Trophoblast cell (in vitro differentiated cells and primary cell): ENCODE results near the gene SF3A2.
A peak's percentile ranks its signal among the peaks of the same experiment; 100 is the strongest.
"Not testable (repeated sequence)": the region's sequence is repeated elsewhere in the genome, so short reads cannot be mapped to it uniquely, and the experiment has no call there.

Source experiments
- DNase-seq, 2 donors: peaks; one replicate each; pipeline ENCODE4 v3.0.0-alpha.2; 2016
- H2AFZ ChIP-seq: 2 replicates; pipeline ENCODE4 v1.6.1; 2013; ENCODE audit warnings: low read length, moderate library complexity, mild to moderate bottlenecking; ENCODE audit not compliant: insufficient read depth, poor library complexity
- H2AK5ac ChIP-seq: 2 replicates; pipeline ENCODE4 v1.6.1; 2013; ENCODE audit warnings: mild to moderate bottlenecking, low read length
- H2BK120ac ChIP-seq: 2 replicates; pipeline ENCODE4 v1.6.1; 2013; ENCODE audit warnings: low read length, mild to moderate bottlenecking, moderate library complexity; ENCODE audit not compliant: insufficient read depth, poor library complexity
- H2BK12ac ChIP-seq: 2 replicates; pipeline ENCODE4 v1.6.1; 2013; ENCODE audit warnings: mild to moderate bottlenecking, low read length, moderate library complexity
- H2BK5ac ChIP-seq: 2 replicates; pipeline ENCODE4 v1.6.1; 2013; ENCODE audit warnings: low read length, low read depth, moderate library complexity, mild to moderate bottlenecking; ENCODE audit not compliant: poor library complexity
- H3K14ac ChIP-seq: 2 replicates; pipeline ENCODE4 v1.6.1; 2013; ENCODE audit warnings: mild to moderate bottlenecking, low read length
- H3K18ac ChIP-seq: 2 replicates; pipeline ENCODE4 v1.6.1; 2013; ENCODE audit warnings: mild to moderate bottlenecking, low read length
- H3K23ac ChIP-seq: 2 replicates; pipeline ENCODE4 v1.6.1; 2013; ENCODE audit warnings: low read length
- H3K27ac ChIP-seq: 2 replicates; pipeline ENCODE4 v1.5.1; 2013; ENCODE audit warnings: low read depth, mild to moderate bottlenecking, inconsistent platforms, low read length, moderate library complexity
- H3K27me3 ChIP-seq: 2 replicates; pipeline ENCODE4 v1.6.1; 2013; ENCODE audit warnings: inconsistent platforms, mild to moderate bottlenecking, low read length, moderate library complexity; ENCODE audit not compliant: insufficient read depth
- H3K36me3 ChIP-seq, 2 experiments: 1 replicate in 1 of 2; 2 replicates in 1 of 2; pipeline ENCODE4 v1.6.1; 2013; ENCODE audit warnings: low read length in 2 of 2, mild to moderate bottlenecking in 2 of 2, moderate library complexity in 1 of 2; ENCODE audit not compliant: insufficient read depth in 2 of 2, control insufficient read depth in 1 of 2
- H3K4ac ChIP-seq: 2 replicates; pipeline ENCODE4 v1.6.1; 2013; ENCODE audit warnings: low read depth, mild to moderate bottlenecking, low read length, moderate library complexity
- H3K4me1 ChIP-seq, 2 experiments: 1 replicate in 1 of 2; 2 replicates in 1 of 2; pipeline ENCODE4 v1.6.1; 2013; ENCODE audit warnings: low read length in 2 of 2, mild to moderate bottlenecking in 2 of 2, moderate library complexity in 1 of 2; ENCODE audit not compliant: insufficient read depth in 2 of 2, control insufficient read depth in 1 of 2
- H3K4me2 ChIP-seq: 2 replicates; pipeline ENCODE4 v1.6.1; 2013; ENCODE audit warnings: inconsistent platforms, mild to moderate bottlenecking, low read length, moderate library complexity
- H3K4me3 ChIP-seq: 2 replicates; pipeline ENCODE4 v1.5.1; 2013; ENCODE audit warnings: mild to moderate bottlenecking, low read depth, low read length, inconsistent platforms
- H3K79me1 ChIP-seq: one replicate; pipeline ENCODE4 v1.6.1; 2013; ENCODE audit warnings: low read length
- H3K79me2 ChIP-seq: 2 replicates; pipeline ENCODE4 v1.6.1; 2013; ENCODE audit warnings: low read length, mild to moderate bottlenecking; ENCODE audit not compliant: control insufficient read depth, insufficient read depth, poor library complexity
- H3K9ac ChIP-seq: 2 replicates; pipeline ENCODE4 v1.6.1; 2013; ENCODE audit warnings: mild to moderate bottlenecking, low read length
- H3K9me3 ChIP-seq: 2 replicates; pipeline ENCODE4 v1.6.1; 2013; ENCODE audit warnings: low read depth, mild to moderate bottlenecking, control low read depth, inconsistent platforms, low read length; ENCODE audit not compliant: insufficient read depth
- H4K12ac ChIP-seq: 2 replicates; pipeline ENCODE4 v1.6.1; 2013; ENCODE audit warnings: low read depth, mild to moderate bottlenecking, low read length, moderate library complexity
- H4K8ac ChIP-seq: 2 replicates; pipeline ENCODE4 v1.6.1; 2013; ENCODE audit warnings: low read depth, mild to moderate bottlenecking, low read length, moderate library complexity
- H4K91ac ChIP-seq: one replicate; pipeline ENCODE4 v1.6.1; 2013; ENCODE audit warnings: low read depth, mild to moderate bottlenecking, low read length, moderate library complexity
- WGBS: extraction: QIAGEN DNeasy Blood & Tissue Kit; methylation state at CpG from one replicate; pipeline ENCODE4 v1.1.7; 2013; ENCODE audit warnings: missing lambda C conversion rate; ENCODE audit not compliant: insufficient read length, insufficient coverage; ENCODE audit errors: extremely low coverage; 5-methylcytosine and 5-hydroxymethylcytosine counted together

SF3A2 gene

DNA sequence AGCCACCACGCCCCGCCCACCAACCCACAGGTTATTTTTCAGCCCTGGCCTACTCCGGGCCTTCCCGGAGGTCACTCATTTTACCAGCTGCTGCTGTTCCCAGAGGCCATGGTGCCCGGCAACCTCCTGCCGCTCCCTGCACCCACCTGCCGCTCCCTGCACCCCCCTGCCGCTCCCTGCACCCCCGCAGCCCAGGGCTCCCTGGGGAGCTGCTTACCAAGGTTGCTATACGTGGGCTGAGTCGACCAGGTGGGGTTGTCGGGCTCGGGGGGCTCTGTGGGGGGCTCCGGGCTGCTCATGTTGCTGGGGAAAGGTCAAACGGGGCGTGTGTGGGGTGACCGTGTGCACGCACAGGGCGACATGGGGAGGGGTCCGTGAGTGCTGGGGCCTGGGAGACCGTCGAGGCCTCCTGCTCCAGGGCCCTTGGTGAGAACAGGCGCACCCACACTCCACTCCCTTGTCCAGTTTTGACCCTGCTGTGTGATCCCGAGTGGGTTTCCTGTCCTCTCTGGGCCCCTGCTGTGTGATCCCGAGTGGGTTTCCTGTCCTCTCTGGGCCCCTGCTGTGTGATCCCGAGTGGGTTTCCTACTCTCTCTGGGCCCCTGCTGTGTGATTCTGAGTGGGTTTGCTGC is 44.1 kb downstream of the SF3A2 start:
- Histone ChIP-seq H2BK120ac (no peak overlapping the region), H3K27me3 (no peaks in the 10 kb centered on the region), H3K79me2 (no peaks in the 10 kb centered on the region), H3K4me2 (no peak overlapping the region), H4K8ac (no peak overlapping the region), H3K4me1 (peaks cover 7 to 8% of the 10 kb centered on the region in 2 experiments), H4K12ac (no peak overlapping the region), H2AFZ (no peak overlapping the region), H3K18ac (no peak overlapping the region), H3K9ac (no peak overlapping the region), H3K23ac (no peak overlapping the region), H4K91ac (no peak overlapping the region), H3K9me3 (no peaks in the 10 kb centered on the region), H3K14ac (no peak overlapping the region), H2BK12ac (no peak overlapping the region), H3K27ac (no peak overlapping the region), H3K4me3 (no peak overlapping the region), H2AK5ac (no peak overlapping the region), H2BK5ac (no peak overlapping the region), H3K36me3 (peaks cover 4 to 7% of the 10 kb centered on the region in 2 experiments), H3K79me1 (peaks cover 3% of the 10 kb centered on the region), H3K4ac (no peak overlapping the region)
- no CpG with 5 or more reads among the region's 26 CpGs for WGBS
- DNase-seq = no peak

GRCh38 chr19:2281265-2282061 is 44.8 kb downstream of the SF3A2 start:
- not testable (repeated sequence) for H4K12ac ChIP-seq, H3K9me3 ChIP-seq, H3K4ac ChIP-seq, H3K4me1 ChIP-seq, H3K9ac ChIP-seq, H4K8ac ChIP-seq, H3K36me3 ChIP-seq, H4K91ac ChIP-seq, H3K27ac ChIP-seq, H3K4me3 ChIP-seq, H3K79me2 ChIP-seq, H2BK5ac ChIP-seq, H3K27me3 ChIP-seq, DNase-seq, H3K14ac ChIP-seq, H3K23ac ChIP-seq, H2BK12ac ChIP-seq, H2BK120ac ChIP-seq, H3K79me1 ChIP-seq
- H2AK5ac ChIP-seq = peak overlapping the region; percentile 47
- WGBS = no CpG with 5 or more reads among the region's 16 CpGs
- H3K4me2 ChIP-seq = peak overlapping the region; percentile 52
- H3K18ac ChIP-seq = peak overlapping the region; percentile 21
- H2AFZ ChIP-seq = peak overlapping the region; percentile 59

DNA sequence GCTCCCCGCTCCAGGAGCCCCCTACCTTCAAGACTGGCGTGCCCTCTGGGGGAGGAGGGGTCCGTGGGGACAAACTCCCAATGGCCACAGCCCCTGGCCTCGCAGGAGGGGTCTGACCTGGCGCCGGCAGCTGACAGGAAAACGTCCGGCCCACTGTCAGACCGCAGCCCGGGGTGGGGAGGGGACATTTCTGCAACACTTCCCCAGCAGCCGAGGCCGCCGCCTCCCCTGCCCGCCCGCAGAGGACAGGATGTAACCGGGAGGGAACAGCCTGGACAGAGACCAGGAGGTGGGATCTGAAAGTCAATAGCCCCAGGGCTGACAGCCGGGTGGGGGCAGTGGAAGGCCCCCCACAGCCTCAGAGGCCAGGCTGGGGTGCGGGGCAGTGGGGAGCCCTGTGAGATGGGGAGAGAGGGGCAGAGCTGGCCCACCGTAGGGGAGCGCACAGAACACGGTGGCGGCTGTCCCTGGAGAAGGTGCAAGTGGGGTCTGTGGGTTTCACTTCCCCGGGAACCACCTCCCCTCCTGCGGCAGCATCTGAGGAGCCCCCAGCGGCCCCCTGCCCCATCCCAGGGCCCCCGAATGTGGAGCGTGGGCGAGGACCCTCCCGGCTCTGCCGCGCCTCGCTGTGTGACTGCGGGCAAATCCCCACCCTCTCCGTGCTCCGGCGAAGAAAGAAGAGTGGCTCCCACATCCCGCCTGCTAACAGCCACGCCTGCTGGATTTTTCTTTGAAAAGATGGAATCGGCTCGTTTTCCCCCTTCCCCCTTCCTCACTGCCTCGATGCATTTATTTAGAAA is 45.6 kb downstream of the SF3A2 start, which contains the start of gene PEAK3:
TSS of gene PEAK3 (minus strand) at position 114 of the 800 bp plus-strand sequence. CDS start 1,244 bp downstream, outside the sequence.
- Histone ChIP-seq H4K91ac (no peak within 1 kb of the TSS), H2AK5ac (peak within 1 kb of the TSS; percentile 47), H3K79me1 (peaks cover 3% of the 10 kb centered on the region), H2BK5ac (no peak within 1 kb of the TSS), H3K23ac (no peak within 1 kb of the TSS), H3K4ac (no peak within 1 kb of the TSS), H3K4me2 (peak within 1 kb of the TSS; percentile 52), H3K9me3 (no peaks in the 10 kb centered on the region), H4K8ac (no peak within 1 kb of the TSS), H3K36me3 (no peaks in the 10 kb centered on the region), H2BK120ac (no peak within 1 kb of the TSS), H3K18ac (peak within 1 kb of the TSS; percentile 37), H3K9ac (no peak within 1 kb of the TSS), H3K27me3 (peaks cover 2% of the 10 kb centered on the region), H3K14ac (no peak within 1 kb of the TSS), H3K4me3 (no peak within 1 kb of the TSS), H3K4me1 (peaks cover 7 to 8% of the 10 kb centered on the region in 2 experiments), H2AFZ (peak within 1 kb of the TSS; percentile 59), H2BK12ac (no peak within 1 kb of the TSS), H3K79me2 (no peaks in the 10 kb centered on the region), H4K12ac (no peak within 1 kb of the TSS), H3K27ac (no peak within 1 kb of the TSS)
- DNase-seq = peak in 1 of 2 donors; percentile 46
- WGBS = no CpG with 5 or more reads among the region's 41 CpGs

GRCh38 chr19:2282862-2283237 is 46.2 kb downstream of the SF3A2 start:
- H3K9ac ChIP-seq = no peak overlapping the region
- H3K79me1 ChIP-seq = peaks cover 3% of the 10 kb centered on the region
- no peaks in the 10 kb centered on the region for H3K36me3 ChIP-seq
- no peak overlapping the region for H3K18ac ChIP-seq
- no peak overlapping the region for H4K8ac ChIP-seq
- H3K27me3 ChIP-seq = peaks cover 6% of the 10 kb centered on the region
- no CpG with 5 or more reads among the region's 11 CpGs for WGBS
- H3K27ac ChIP-seq = no peak overlapping the region
- no peaks in the 10 kb centered on the region for H3K9me3 ChIP-seq
- no peak overlapping the region for H2AFZ ChIP-seq
- H3K4ac ChIP-seq = no peak overlapping the region
- H2BK120ac ChIP-seq = no peak overlapping the region
- no peaks in the 10 kb centered on the region for H3K79me2 ChIP-seq
- no peak overlapping the region for H3K4me2 ChIP-seq
- no peak overlapping the region for H4K91ac ChIP-seq
- no peak for DNase-seq
- H3K4me3 ChIP-seq = no peak overlapping the region
- peak overlapping the region; percentile 32 for H2AK5ac ChIP-seq
- H2BK12ac ChIP-seq = no peak overlapping the region
- no peak overlapping the region for H3K14ac ChIP-seq
- peaks cover 7 to 8% of the 10 kb centered on the region in 2 experiments for H3K4me1 ChIP-seq
- no peak overlapping the region for H4K12ac ChIP-seq
- H3K23ac ChIP-seq = no peak overlapping the region
- H2BK5ac ChIP-seq = no peak overlapping the region
